Measurements from ENCODE around the gene BANK1. TPM values are rescaled to one million over a fixed set of nuclear protein-coding genes. Genes with fewer than 3 reads are reported as not detected.

BANK1 gene
- total RNA-seq, 6 donors from 2014 or later = 7.6 to 29.3 (median 11.4) TPM

DNA sequence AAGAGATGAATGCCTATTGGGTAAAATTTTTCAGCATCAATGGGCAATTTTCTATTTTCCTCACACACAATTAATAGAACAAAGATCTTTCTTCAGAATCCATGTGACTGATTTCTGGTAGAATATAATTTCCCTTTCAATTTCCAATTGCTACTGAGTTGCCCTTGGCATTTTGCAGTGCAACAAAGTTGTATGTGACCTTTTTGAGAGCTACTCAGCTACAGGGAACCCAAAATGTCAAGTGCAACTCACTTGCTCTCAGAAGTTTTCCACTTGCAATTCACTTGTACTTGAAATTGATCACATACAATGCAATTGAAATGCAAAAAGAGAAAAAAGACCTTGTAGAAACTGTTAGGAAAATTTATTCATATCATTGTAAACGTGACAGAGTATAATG, 245.5 kb downstream of the BANK1 start:
- TF ChIP-seq, protein P1, sequence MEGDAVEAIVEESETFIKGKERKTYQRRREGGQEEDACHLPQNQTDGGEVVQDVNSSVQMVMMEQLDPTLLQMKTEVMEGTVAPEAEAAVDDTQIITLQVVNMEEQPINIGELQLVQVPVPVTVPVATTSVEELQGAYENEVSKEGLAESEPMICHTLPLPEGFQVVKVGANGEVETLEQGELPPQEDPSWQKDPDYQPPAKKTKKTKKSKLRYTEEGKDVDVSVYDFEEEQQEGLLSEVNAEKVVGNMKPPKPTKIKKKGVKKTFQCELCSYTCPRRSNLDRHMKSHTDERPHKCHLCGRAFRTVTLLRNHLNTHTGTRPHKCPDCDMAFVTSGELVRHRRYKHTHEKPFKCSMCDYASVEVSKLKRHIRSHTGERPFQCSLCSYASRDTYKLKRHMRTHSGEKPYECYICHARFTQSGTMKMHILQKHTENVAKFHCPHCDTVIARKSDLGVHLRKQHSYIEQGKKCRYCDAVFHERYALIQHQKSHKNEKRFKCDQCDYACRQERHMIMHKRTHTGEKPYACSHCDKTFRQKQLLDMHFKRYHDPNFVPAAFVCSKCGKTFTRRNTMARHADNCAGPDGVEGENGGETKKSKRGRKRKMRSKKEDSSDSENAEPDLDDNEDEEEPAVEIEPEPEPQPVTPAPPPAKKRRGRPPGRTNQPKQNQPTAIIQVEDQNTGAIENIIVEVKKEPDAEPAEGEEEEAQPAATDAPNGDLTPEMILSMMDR (IDR thresholded peaks at IDR 0.05) = no peak
- TF ChIP-seq POLR2AphosphoS5 (IDR thresholded peaks at IDR 0.05) = no peak
- TF ChIP-seq EP300 (IDR thresholded peaks at IDR 0.05) = no peak
- no peak for TF ChIP-seq POLR2A (IDR thresholded peaks at IDR 0.05)
- no peaks in the 10 kb centered on the region for H3K36me3 ChIP-seq
- no peaks in the 10 kb centered on the region for H3K9me3 ChIP-seq
- DNase-seq (no peak), ATAC-seq (ENCODE audit: low FRiP score in 2 of 2) (no peak)
- H3K4me3 ChIP-seq = no peak overlapping the region
- H3K27me3 ChIP-seq = no peaks in the 10 kb centered on the region
- WGBS, 2 donors = 58 to 61% methylated on average over 1 of the region's 1 CpG
- H3K27ac ChIP-seq = no peak overlapping the region
- no peaks in the 10 kb centered on the region for H3K4me1 ChIP-seq

GRCh38 chr4:102036619-102037376, 246.3 kb downstream of the BANK1 start:
- no peaks in the 10 kb centered on the region for H3K9me3 ChIP-seq
- H3K27me3 ChIP-seq = no peaks in the 10 kb centered on the region
- ATAC-seq (ENCODE audit: low FRiP score in 2 of 2) = no peak
- TF ChIP-seq POLR2A (IDR thresholded peaks at IDR 0.05) (no peak), EP300 (IDR thresholded peaks at IDR 0.05) (no peak), POLR2AphosphoS5 (IDR thresholded peaks at IDR 0.05) (no peak)
- TF ChIP-seq, protein P1 (IDR thresholded peaks at IDR 0.05) = no peak
- DNase-seq = no peak
- 75 to 81% methylated on average over 5 of the region's 5 CpGs for WGBS, 2 donors
- H3K4me1 ChIP-seq = no peaks in the 10 kb centered on the region
- H3K27ac ChIP-seq = no peak overlapping the region
- H3K4me3 ChIP-seq = no peak overlapping the region
- H3K36me3 ChIP-seq = no peaks in the 10 kb centered on the region

DNA sequence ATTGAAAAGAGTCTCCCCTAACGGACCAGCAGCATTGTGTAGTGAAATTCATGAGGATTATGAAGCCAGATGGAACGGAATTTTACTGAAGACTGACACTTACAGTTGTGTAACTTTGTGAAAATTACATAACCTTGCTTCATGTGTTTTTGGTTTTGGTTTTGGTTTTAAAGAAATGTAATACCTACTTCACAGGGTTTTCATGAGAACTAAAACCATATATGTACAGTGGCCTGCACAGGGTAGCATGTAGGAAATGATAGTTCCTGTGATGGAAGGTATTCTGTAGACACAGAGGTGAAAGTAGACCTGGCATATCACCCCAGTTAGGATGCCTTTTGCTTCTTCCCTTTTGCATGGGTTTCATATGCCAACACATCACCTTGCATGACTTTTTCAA, 247.0 kb downstream of the BANK1 start:
- no peaks in the 10 kb centered on the region for H3K27me3 ChIP-seq
- H3K4me1 ChIP-seq = no peaks in the 10 kb centered on the region
- TF ChIP-seq POLR2AphosphoS5 (IDR thresholded peaks at IDR 0.05) = no peak
- no peak for TF ChIP-seq EP300 (IDR thresholded peaks at IDR 0.05)
- TF ChIP-seq, protein P1 (IDR thresholded peaks at IDR 0.05) = no peak
- TF ChIP-seq POLR2A (IDR thresholded peaks at IDR 0.05) = no peak
- no peaks in the 10 kb centered on the region for H3K9me3 ChIP-seq
- no peak for ATAC-seq (ENCODE audit: low FRiP score in 2 of 2)
- no peak overlapping the region for H3K27ac ChIP-seq
- no peak for DNase-seq
- no peak overlapping the region for H3K4me3 ChIP-seq
- 18 to 43% methylated on average over 2 of the region's 2 CpGs for WGBS, 2 donors
- no peaks in the 10 kb centered on the region for H3K36me3 ChIP-seq

DNA sequence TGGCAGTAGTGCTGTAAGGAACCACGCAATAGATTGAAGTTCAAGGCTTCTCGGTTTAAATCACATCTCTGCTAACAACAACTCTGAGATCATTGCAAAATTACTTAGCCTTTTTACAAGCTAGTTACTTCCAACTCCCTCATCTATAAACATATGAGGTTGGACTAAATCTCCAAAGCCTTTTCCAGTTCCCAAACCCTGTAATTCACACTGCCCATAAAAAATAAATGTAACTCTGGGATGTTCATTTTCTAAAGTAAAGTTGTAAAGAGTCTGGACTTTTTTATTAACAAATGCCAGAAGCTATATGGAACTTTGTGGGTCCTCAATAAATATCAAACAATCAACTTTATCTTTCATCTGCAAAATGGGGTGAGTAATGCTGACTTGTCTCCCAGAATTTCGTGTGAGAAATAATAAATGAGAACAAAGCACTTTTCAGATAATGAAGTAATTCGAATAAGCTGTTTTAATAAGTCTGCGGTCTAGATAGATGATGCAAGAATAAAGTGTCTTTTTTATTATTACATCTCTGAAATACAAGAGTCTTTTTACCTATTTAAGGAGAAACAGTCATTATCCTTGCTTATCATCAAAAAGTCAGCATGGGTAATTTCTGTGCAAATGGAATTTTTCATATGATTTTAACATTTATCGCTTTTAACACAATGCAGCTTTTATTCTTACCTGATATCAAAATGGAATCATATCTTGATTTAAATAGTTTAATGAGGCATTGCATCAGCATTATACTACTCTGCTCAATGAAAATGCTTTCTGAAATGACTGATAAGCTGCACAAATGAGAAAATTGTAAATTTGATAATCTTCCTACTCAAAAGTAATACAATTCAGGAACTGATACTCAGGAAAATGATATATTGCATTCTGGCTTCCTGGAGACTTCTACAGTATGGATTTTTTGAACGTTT, 252.6 kb downstream of the BANK1 start:
- DNase-seq (no peak), ATAC-seq (ENCODE audit: low FRiP score in 2 of 2) (no peak)
- no peaks in the 10 kb centered on the region for H3K27me3 ChIP-seq
- no peak overlapping the region for H3K27ac ChIP-seq
- no peak overlapping the region for H3K4me3 ChIP-seq
- WGBS, 2 donors = 80 to 84% methylated on average over 7 of the region's 7 CpGs
- H3K9me3 ChIP-seq = no peaks in the 10 kb centered on the region
- TF ChIP-seq, protein P1 (IDR thresholded peaks at IDR 0.05) = no peak
- TF ChIP-seq EP300 (IDR thresholded peaks at IDR 0.05) (no peak), POLR2AphosphoS5 (IDR thresholded peaks at IDR 0.05) (no peak), POLR2A (IDR thresholded peaks at IDR 0.05) (no peak)
- no peaks in the 10 kb centered on the region for H3K4me1 ChIP-seq
- H3K36me3 ChIP-seq = no peaks in the 10 kb centered on the region

Data from upper lobe of left lung (tissue), 6 donors.